ENCODE measurements around the gene OVCA2. TPM values are rescaled to one million over a fixed set of nuclear protein-coding genes. Genes with fewer than 3 reads are reported as not detected.

OVCA2 gene
- polyA plus RNA-seq, 1 donor (not counting 4 experiments of a cell fraction or from before 2014, with no cell fraction given): 41.2 TPM

GRCh38 chr17:2040942-2041560 lies 771 bp upstream of the OVCA2 start:
- no peak for DNase-seq (ENCODE audit: low read depth, low spot score)
- no peak overlapping the region for H3K9ac ChIP-seq (ENCODE audit: control insufficient read depth, extremely low read depth, insufficient read depth, low read length)

DNA sequence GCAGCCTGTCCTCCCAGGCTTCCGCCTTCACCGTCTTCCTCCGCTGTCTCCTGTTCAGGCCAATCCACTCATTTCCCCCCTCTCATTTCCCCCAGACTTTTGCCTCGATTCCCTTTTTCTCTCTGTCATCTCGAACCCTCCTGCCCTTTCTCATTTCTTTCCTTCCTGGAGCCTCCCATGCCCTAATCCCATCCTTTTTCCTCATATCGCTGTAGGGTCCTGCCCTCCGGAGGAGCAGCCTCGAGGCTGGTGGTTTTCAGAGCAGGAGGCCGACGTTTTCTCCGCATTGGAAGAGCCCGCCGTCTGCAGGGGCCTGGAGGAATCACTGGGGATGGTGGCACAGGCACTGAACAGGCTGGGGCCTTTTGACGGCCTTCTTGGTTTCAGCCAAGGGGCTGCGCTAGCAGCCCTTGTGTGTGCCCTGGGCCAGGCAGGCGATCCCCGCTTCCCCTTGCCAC lies 597 bp downstream of the OVCA2 start:
- DNase-seq (ENCODE audit: low read depth, low spot score) (no peak), FAIRE-seq (no peak)
- H3K9ac ChIP-seq (ENCODE audit: control insufficient read depth, extremely low read depth, insufficient read depth, low read length): peak overlapping the region; percentile 81
- H3K4me3 ChIP-seq (ENCODE audit: control insufficient read depth in 2 of 3, extremely low read depth in 1 of 3, insufficient read depth in 2 of 3, low read depth in 1 of 3, low read length in 3 of 3): peak overlapping the region; percentile 63 to 79 (median 72)
- peaks cover 16% of the 10 kb centered on the region for H3K79me2 ChIP-seq (ENCODE audit: control insufficient read depth, insufficient read depth, low read length)
- peaks cover 6% of the 10 kb centered on the region for H4K20me1 ChIP-seq (ENCODE audit: control insufficient read depth, extremely low read depth, insufficient read depth, low read length)
- H2AFZ ChIP-seq (ENCODE audit: control insufficient read depth, low read length): peak overlapping the region; percentile 79
- H3K4me1 ChIP-seq (ENCODE audit: control insufficient read depth, extremely low read depth, insufficient read depth, low read length): peaks cover 31% of the 10 kb centered on the region
- peak overlapping the region; percentile 71 for H3K4me2 ChIP-seq (ENCODE audit: control insufficient read depth, extremely low read depth, insufficient read depth, low read depth, low read length)
- H3K27me3 ChIP-seq (ENCODE audit: control insufficient read depth, extremely low read depth, insufficient read depth, low read length): no peaks in the 10 kb centered on the region
- peaks cover 3% of the 10 kb centered on the region for H3K9me1 ChIP-seq (ENCODE audit: control insufficient read depth, extremely low read depth, insufficient read depth, low read length)
- peaks cover 9 to 19% of the 10 kb centered on the region in 2 experiments for H3K36me3 ChIP-seq (ENCODE audit: control insufficient read depth in 2 of 2, extremely low read depth in 1 of 2, insufficient read depth in 2 of 2, low read length in 2 of 2)
- dilution Hi-C loops (cut with MboI; ENCODE audit: extremely low pct_ligation_motif_present, low sequenced_read_pairs): no loop called here
- no peaks in the 10 kb centered on the region for H3K9me3 ChIP-seq (ENCODE audit: control insufficient read depth, low read depth, low read length)
- TF ChIP-seq CTCF (optimal IDR thresholded peaks at IDR 0.05 in 1 of 3, IDR thresholded peaks at IDR 0.05 in 1 of 3, conservative IDR thresholded peaks at IDR 0.05 in 1 of 3; ENCODE audit: extremely low read depth in 1 of 3, insufficient read depth in 2 of 3, low read length in 3 of 3): peak in 2 of 3 experiments; percentile 12 to 29
- no peak for TF ChIP-seq EZH2 (IDR thresholded peaks at IDR 0.05; ENCODE audit: low read length)
- H3K27ac ChIP-seq (ENCODE audit: control insufficient read depth, insufficient read depth, low read length): peak overlapping the region; percentile 76

More at GRCh38 chr17:2040942-2041560, 771 bp upstream of the OVCA2 start:
- Histone ChIP-seq H4K20me1 (ENCODE audit: control insufficient read depth, extremely low read depth, insufficient read depth, low read length) (peaks cover 6% of the 10 kb centered on the region), H2AFZ (ENCODE audit: control insufficient read depth, low read length) (peak overlapping the region; percentile 95), H3K27ac (ENCODE audit: control insufficient read depth, insufficient read depth, low read length) (peak overlapping the region; percentile 26), H3K79me2 (ENCODE audit: control insufficient read depth, insufficient read depth, low read length) (peaks cover 16% of the 10 kb centered on the region), H3K4me3 (ENCODE audit: control insufficient read depth in 2 of 3, extremely low read depth in 1 of 3, insufficient read depth in 2 of 3, low read depth in 1 of 3, low read length in 3 of 3) (peak overlapping the region; percentile 63 to 79 (median 72)), H3K4me2 (ENCODE audit: control insufficient read depth, extremely low read depth, insufficient read depth, low read depth, low read length) (peak overlapping the region; percentile 71), H3K4me1 (ENCODE audit: control insufficient read depth, extremely low read depth, insufficient read depth, low read length) (peaks cover 31% of the 10 kb centered on the region), H3K9me3 (ENCODE audit: control insufficient read depth, low read depth, low read length) (no peaks in the 10 kb centered on the region), H3K36me3 (ENCODE audit: control insufficient read depth in 2 of 2, extremely low read depth in 1 of 2, insufficient read depth in 2 of 2, low read length in 2 of 2) (peaks cover 9 to 19% of the 10 kb centered on the region in 2 experiments), H3K9me1 (ENCODE audit: control insufficient read depth, extremely low read depth, insufficient read depth, low read length) (peaks cover 3% of the 10 kb centered on the region), H3K27me3 (ENCODE audit: control insufficient read depth, extremely low read depth, insufficient read depth, low read length) (no peaks in the 10 kb centered on the region)
- TF ChIP-seq EZH2 (IDR thresholded peaks at IDR 0.05; ENCODE audit: low read length) (no peak), CTCF (optimal IDR thresholded peaks at IDR 0.05 in 1 of 3, IDR thresholded peaks at IDR 0.05 in 1 of 3, conservative IDR thresholded peaks at IDR 0.05 in 1 of 3; ENCODE audit: extremely low read depth in 1 of 3, insufficient read depth in 2 of 3, low read length in 3 of 3) (no peak)
- dilution Hi-C loops (cut with MboI; ENCODE audit: extremely low pct_ligation_motif_present, low sequenced_read_pairs): no loop called here
- peak; percentile 36 for FAIRE-seq

All from keratinocyte (primary cell).